GM18861 (cell line): Measurements from ENCODE around the gene DNM1.
"Not testable (repeated sequence)": the region's sequence is repeated elsewhere in the genome, so short reads cannot be mapped to it uniquely, and the experiment has no call there.

Experiments used
- ATAC-seq: cut with Tn5 transposase; IDR thresholded peaks from one replicate; pipeline ENCODE4 v1.9.1; 2021; ENCODE audit not compliant: unreplicated experiment

Gene DNM1

DNA sequence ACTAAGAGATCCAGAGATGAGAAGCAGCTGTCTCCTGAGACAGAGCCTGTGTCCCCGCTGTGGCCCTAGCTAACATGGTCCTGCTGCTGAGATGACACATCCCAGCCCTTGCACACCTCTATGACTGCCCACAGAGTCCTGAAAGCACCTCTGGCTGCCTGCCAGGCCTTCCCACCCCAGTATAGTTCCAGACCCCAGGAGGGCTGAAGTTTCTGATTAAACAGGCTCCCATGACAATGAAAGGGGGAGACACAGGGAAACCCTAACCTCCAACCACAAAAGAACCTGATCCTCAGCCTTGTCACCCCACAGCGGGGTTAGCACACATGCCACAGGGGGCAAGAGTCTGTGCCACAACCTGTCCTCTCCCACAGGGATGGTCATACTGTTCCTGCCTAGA is 27.5 kb upstream of the DNM1 start:
- ATAC-seq, result no peak

DNA sequence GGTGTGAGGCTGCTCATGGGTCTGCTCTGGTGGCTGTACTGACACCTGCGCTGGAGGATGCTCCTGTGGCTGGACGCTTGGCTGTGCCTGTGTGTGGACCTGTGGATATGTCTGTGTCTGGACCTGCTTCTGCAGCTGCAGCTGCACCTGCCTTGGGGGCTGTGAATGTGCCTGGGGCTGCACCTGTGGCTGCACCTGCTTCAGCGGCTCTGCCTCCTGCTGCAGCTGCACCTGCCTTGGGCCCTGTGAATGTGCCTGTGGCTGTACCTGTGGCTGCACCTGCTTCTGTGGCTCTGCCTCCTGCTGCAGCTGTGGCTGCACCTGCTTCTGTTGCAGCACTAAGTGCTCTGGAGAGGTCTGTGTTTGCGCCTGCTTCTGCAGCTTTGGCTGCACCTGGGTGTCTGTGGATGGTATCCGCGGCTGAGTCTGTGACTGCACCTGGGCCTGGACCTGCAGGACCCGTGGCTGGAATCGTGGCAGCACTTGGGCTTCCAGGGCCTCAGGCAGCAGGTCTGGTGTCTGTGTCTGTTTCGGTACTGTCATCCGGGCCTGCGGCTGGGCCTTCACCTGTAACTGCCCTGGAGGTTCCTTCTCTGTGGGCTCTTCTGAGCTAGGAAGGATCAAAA is 24.3 kb upstream of the DNM1 start:
- ATAC-seq, result no peak

DNA sequence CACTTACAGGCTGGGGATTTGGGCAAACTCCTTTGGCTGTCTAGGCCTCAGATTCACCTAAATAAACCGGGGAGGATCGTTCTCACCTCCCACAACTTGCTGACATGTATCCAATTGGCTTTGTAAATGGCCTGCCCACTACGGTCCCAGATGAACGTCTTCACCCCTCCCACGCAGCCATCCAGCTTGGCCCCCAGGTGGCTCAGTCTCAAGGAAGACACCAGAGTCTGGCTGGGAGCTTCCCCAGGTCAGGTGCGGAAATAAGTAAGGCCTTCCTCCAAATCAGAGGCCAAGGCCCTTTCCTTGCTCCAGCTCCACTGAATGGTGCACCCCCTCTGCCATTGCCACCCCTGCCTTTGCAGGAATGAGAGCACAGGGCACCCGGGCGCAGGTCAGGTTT is 23.2 kb upstream of the DNM1 start:
- ATAC-seq, result no peak

DNA sequence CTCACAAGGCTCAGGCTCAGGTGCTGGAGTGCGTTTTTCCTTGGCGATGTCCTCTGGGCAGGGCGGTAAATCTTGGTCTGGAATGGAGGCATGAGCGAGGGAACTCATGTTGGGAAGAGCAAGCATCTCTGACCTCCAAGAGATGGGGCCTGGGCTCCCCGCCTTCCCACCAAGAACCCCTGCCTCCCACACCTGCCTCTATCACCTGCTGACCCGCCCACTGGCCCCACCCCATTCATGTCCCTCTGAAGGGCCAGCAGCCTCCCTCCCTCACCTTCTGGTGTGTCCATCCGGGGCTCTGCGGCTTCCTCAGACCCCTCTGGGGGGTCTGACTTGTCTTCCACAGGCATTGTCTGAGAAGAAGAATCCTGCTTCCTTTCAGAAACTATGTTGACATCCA is 22.7 kb upstream of the DNM1 start:
- no peak for ATAC-seq

DNA sequence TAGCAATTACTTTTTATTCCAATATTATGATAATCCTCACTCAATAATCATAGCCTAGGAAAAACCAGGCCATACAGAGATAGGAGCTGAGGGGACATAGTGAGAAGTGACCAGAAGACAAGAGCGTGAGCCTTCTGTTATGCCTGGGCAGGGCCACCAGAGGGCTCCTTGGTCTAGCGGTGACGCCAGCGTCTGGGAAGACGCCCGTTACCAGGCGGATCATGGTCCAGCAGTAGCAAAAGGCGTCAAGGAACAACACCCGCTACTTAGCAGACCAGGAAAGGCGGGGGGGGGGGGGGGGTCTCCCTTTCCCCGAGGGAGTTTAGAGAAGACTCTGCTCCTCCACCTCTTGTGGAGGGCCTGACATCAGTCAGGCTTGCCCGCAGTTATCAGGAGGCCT is 21.7 kb upstream of the DNM1 start:
- ATAC-seq, result not testable (repeated sequence)

DNA sequence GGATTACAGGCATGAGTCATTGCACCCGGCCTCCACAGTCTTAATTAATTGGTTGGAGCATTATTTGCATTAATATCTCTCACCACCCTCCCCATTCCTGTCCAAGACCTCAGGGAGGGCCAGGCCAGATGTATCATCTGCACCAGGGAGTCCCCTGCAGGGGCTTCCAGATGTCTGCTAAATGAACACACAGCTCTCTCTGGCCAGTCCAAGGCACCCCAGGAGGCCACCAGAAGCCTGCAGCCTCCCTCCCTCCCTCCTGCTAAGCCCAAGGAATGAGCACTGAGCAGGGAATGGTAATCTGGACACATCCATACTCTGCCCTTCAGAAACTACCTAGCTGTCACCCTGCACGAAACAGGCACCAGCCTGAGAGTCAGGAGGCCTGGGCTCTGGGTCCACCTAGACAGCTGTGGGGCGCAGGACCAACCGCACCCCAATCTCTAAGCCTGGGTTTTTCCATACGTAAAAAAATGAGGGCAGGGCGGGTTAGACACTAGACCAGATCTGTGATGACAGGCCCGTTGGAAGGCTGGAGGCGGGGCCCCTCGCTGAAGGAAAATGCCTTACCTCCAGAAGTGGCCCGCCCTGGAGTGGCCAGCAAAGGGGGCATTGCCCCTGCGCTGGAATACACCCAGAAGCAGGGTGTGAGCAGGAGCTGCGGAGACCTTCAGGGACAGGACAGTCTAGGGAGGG is 20.1 kb upstream of the DNM1 start:
- ATAC-seq, result no peak

DNA sequence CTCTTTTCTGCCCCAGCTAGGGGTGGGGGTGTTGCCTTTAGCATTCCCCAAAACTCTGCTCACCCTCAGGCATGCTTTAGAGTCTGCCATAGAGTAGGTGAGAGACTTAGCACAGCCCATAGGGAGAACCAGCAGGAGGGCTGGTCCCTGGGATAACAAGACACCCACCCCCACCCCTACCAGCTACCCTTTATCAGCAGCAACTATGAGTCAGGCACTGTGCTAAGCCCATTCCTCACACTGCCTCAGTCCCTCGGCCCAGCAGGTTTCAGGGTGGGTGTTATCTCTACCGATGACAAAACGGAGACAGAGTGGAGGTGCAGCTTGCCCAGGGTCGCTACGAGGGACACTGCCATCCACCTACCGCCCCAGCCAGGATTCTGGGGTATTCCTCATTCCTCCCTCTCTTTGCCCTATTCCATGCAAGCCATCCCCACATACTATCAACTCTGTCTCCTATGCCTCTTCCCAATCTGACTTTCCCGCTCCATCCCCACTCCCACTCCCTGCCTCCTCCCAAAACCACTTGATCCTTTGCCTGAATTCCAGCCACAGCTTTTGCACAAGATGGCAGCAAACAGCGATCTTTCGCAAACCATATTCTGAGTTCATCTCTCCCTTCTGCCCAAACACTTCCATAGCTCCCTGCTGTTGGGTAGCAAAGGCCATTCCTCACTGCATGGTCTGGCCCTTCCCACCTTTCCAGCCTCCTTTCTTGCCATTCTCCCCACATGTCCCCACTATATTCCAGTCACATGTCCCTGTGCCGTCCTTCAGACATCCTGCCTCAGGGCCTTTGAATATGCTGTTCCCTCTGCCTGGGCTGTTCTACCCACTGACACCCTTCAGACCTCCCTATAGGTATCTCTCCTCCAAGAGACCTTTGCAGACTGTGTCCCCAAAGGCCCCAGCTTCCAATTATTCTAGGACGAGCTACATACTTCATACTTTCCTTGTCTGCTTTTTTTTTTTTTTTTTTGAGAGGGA is 16.9 kb upstream of the DNM1 start:
- no peak for ATAC-seq

DNA sequence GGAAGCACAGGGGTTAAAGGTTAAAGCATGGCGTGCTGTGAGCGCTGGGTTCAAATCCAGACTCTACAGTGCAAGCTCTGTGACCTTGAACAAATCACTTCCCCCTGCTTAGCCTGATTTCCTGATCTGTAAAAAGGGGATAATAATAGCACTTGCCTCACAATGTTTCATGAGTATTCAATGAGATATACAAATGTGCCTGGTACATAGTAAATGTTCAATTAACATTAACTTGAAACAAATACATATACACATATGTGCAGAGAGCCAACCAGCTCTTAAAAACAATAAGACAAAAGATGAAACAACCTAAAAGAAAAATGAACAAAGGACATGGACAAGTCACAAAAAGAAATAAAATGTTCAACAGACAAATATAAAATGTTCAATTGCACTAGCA is 15.8 kb upstream of the DNM1 start:
- no peak for ATAC-seq

DNA sequence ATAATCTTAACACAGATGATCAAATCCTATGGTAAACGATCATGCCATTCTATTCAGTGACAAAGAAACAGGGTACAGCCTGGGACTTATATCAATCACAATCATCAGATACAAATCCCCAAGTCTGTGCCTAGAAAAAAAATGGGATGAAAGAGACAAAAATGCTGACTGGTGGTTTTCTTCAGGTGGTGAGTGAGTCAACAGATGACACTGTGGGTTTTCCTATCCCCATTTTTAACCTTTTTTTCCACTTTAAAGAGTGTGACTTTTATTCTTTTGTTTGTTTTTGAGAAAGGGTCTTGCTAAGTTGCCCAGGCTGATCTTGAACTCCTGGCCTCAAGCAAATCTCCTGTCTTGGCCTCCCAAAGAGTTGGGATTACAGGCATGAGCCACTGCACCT is 15.0 kb upstream of the DNM1 start:
- ATAC-seq, result no peak

DNA sequence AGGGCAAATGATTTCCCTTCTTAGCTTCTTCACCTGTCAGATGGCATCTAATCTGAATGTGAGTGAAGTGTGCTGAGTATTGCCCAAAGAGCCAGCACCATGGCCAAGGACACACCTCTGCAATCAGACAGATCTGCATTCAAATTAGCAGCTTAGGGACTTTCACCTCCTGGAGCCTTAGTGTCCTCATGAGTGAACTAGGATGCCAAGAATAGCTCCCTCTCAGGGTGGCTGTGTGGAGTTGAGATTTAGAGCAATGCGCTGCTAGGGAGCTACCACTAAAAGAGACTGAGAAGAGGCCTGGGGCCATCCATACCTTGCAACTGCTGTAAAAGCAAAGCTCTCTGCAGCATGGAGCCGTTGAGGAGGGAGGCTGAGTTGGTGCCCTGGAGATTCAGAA is 13.2 kb upstream of the DNM1 start:
- no peak for ATAC-seq

DNA sequence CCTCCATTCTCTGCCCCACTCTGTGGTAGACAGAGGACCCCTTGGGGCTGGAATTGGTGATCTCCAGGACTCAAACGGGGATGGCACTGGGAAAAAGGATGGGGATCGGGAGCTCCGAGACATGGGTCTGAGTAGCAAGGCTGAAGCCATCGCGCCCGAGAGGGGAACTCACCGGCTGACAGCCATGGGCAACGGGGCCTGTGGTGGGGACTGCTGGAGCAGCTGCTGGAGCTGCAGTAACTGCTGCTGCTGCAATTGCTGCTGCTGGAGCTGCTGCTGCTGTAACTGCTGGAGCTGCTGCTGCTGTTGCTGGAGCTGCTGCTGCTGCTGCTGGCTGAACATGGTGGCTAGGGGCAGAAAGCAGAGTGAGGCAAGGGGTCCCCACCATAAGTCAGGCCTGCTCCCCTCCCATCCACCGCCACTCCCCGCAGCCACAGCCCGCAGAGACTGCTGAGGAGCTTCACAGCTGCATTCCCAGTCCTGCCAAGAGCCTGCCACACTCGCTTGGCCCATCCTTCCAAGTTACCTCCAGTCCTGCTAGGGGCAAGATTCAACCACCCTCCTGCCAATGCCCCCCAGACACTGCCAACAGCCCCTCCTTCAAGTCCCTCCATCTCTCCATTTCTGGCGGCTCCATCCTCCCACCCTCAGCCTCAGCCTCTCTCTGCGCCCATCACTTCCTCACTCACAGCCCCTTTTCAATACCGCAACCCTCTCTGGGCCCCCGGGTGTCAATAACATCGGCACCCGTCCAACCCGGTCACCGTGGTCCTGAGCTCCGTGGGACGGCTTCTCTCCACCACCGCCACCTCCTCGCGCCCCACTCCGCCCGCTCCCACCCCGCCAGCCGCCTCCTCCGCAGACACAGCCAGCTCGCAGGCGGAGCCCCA is 12.4 kb upstream of the DNM1 start:
- no peak for ATAC-seq

DNA sequence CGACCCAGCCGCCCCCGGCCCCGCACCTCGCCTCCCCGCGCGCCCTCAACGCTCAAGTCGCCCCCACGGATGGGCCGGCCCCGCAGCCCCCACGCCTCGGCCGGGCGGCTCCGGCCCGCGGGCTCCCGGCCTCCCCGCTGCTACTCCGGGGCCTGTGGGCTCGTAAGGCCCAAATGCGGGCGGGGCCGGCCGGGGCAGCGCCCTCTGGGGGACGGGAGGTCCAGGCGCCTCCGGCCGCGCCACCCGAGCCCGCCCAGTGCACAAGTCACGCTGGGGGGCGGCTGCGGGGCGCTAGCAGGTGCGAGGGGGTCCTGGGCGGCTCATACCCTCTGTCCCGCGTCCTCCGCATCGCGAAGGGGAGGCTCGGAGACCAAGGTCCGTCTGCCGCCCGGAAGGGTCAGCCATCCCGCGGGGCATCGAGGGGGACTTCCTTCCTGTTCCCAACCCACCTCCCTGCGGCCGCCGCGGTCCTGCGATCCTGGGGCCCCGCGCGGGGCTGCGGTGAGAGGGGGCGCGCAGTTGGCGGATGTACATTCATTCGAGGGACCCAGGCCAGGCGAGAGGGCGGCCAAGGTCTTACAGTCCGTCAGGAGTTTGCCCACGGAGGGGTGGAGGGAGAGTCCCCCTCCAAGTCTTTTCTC is 11.7 kb upstream of the DNM1 start, which contains the start of gene CIZ1:
CIZ1 (minus strand) TSS at position 167 of the 641 bp plus-strand sequence. CDS start 715 bp downstream, outside the sequence.
- peak; percentile 67 for ATAC-seq

DNA sequence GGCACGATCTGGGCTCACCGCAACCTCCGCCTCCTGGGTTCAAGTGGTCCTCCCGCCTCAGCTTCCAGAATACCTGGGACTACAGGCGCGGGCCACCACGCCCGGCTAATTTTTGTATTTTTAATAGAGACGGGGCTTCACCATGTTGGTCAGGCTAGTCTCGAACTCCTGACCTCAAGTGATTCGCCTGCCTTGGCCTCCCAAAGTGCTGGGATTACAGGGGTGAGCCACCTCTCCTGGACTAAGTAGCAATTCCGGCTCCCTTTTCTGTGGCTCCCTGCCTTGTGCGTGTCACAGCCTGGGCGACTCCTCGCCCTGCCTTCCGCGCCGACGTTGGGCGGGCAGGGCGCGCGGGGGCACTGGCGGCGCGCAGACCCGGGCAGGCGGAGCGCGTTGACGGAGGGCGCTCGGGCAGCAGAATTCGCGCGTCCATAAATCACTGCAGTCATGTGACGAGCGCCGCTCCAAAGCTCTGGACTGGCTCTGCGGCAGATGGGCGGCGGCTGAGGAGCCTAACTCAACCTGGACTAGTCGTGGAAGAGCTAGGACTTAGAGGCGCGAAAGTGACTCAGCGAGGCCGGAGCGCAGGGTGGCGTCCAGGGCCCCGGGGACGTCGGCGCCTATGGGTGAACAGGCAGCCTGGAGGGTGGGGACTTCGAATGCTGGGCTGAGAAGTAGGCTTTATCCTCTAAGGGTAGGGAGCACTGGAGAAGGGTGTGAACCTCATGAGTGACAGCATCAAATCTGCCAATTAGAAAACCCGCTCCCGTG is 10.4 kb upstream of the DNM1 start:
- ATAC-seq, result no peak

DNA sequence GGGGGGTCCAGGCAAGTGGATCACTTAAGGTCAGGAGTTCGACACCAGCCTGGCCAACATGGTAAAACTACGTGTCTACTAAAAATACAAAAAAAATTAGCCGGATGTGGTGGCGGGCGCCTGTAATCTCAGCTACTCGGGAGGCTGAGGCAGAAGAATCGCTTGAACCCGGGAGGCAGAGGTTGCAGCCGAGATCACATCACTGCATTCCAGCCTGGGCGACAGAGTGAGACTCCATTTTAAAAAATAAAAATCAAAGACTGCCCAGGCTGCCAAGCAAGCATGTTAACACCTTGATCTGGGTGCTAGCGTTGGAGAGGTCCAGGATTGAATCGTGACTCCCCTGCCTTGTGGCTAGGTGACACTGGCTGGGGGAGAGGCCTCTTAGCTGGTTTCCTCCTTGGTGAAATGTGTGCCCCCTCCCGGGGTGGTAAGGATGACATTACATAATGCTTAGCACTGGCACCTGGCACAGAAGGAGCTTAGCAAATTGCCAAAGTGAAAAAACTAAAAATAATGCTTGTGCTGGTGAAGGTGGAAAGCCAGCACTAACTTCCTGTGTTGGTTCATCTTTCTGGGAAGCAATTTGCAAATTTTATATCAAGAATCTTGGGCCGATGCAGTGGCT is 9.6 kb upstream of the DNM1 start:
- ATAC-seq, result no peak

DNA sequence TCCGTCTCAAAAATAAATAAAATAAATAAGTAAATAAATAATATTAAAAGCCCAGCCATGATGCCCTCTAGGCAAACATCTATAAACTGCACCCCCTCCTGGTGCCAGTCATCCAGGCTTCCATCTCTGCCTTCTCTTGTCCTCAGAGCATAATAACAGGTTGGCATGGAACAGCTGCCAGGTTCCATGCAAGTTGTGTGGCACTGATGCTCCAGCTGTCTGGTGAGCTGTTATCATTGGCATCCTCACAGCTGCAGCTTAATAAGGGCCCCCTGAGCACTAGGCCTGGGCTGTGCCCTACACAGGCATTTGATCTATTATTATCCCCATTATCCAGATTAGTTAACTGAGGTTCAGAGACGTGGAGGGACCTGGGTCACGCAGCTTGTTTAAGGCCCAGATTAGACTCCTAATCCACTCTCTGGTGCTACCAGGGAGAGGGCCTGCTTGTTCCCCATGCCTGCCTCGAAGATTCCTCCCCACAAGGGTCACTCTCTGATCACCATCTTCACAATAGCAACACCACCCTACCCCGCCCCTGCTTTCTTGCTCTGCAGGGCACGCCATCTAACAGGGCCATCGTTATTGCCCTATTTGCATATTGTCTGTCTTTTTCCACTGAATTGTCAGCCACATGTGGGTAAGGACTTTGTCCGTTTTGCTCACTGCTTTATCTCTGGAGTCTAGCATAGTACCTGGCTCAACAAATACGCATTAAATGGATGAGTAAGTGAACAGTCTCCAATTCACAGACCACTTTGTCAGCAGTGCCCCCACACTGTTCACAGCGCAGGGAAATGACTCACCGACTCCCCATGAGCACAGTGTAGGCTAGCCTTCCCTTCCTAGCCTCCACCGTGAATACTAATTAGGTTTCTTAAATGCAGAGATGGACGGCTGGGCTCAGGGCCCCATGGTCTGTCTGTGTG is 1.5 kb upstream of the DNM1 start:
- ATAC-seq, result no peak

DNA sequence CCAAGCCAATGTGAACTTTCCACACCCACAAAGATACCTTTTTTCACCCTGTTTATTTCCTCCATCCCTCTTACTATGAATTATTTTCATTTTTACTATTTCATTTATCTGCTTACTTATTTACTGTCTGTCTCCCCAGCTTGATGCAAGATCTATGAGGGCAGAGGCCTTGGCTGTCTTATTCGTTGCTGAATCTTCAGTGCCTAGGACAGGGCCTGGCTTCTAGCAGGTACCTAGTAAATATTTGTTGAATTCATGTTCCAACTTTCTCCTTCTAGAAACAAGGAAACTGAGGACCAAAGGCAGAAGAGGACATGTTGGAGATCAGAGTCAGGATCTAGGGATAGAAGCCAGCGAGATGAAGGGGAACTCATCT is 543 bp upstream of the DNM1 start:
- ATAC-seq, result no peak

DNA sequence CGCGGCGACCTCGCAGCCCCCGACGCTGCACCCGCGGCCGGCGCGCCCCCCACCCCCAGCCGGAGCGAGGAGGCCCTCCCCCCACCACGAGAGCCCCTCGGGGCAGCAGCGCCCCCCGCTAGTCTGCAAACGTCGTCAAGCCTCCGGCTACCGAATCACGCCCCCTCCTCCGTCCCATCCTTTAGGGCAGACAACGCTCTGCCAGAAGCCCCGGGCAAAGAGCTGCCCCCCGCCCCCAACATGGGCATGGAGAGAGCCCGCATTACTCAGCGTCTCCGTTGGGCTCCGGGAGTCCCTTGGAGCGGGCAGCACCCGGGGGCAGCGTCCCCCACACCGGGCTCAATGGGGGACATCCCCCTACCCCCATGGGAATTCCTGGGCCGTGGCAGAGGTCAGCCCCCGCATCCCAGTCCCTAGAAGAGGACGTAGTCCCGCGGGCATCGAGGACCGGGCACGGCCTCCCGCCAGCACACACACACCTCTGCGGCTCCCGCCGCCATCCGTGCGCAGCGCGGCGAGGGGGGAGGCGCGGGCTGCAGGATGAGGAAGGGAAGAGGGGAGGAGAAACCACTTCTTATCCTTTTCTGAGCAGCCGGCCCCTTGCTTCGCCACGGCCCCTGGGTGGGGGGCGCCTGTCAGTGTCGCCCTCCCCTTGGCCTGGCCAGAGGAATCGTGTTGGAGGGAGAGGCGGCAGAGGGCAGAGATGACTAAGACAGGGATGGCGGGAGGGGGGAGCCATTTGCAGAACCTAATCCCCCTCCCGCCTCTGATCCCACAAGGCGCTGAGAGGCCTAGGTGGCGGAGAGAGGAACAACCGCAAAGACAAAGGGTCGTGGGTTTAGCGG is 750 bp downstream of the DNM1 start:
- ATAC-seq, result no peak
